Measurements from ENCODE around the gene MAPK14. TPM values are rescaled to one million over a fixed set of nuclear protein-coding genes. Genes with fewer than 3 reads are reported as not detected.

Gene MAPK14
- total and polyA plus RNA-seq, 9 of the 15 experiments (the other 6 are each of a cell fraction or from before 2014, with no cell fraction given) = 8.8 to 62.7 (median 35.5) TPM

- TF ChIP-seq E2F8 (IDR thresholded peaks at IDR 0.05; ENCODE audit: low read depth, partially characterized antibody) (peak; percentile 52), ATF3 (IDR thresholded peaks at IDR 0.05) (peak; percentile 37; the same call in 1 of the 2 replicates), ATF3 (CRISPR knock-in tag; conservative IDR thresholded peaks at IDR 0.05) (no peak), CTCFL (IDR thresholded peaks at IDR 0.05; ENCODE audit: borderline replicate concordance, insufficient read depth, low read depth, low read length, poor library complexity, severe bottlenecking) (no peak), ZFX (CRISPR knock-in tag; IDR thresholded peaks at IDR 0.05) (no peak), DEAF1 (CRISPR knock-in tag; IDR thresholded peaks at IDR 0.05) (no peak), KLF13 (tag; IDR thresholded peaks at IDR 0.05; ENCODE audit: borderline replicate concordance, low read depth) (no peak), CBFA2T3 (IDR thresholded peaks at IDR 0.05) (peak; percentile 89)
Observed at GRCh38 chr6:36025260-36025931, 2.2 kb upstream of the MAPK14 start (continued).
